Middle frontal gyrus (tissue), 1 donor: ENCODE data around the gene MRPL20.
"Not testable (repeated sequence)": the region's sequence is repeated elsewhere in the genome, so short reads cannot be mapped to it uniquely, and the experiment has no call there.

Experiments
- DNase-seq: peaks from one replicate; pipeline ENCODE4 v3.0.0-alpha.2; 2015; ENCODE audit warnings: low spot score; ENCODE audit errors: extremely low spot score

The MRPL20 gene

DNA sequence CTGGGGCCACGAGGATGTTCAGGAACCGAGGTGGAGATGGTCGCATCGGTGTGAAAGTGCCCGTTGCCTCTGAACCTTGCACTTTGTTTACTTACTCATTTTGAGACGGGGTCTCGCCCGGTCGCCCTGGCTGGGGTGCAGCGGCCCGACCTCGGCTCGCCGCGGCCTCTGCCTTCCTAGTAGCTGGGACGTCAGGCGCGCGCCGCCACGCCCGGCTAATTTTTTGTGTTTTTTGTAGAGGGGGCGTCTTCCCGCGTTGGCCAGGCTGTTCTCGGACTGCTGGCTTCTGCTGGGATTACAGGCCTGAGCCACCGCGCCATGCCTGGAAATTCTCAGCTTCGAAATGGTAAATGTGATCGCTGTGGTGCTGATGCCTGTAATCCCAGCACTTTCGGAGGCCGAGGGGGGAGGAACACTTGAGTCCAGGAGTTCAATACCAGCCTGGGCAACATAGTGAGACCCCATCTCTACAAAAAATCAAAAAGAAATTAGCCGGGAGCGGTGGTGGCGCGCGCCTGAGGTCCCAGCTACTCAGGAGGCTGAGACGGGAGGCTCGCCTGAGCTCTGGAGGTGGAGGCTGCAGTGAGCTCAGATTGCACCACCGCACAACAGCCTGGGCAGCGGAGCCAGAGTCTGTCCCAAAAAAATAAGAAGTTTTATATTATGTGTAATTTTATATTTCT, 684 bp upstream of the MRPL20 start:
- DNase-seq, result no peak

DNA sequence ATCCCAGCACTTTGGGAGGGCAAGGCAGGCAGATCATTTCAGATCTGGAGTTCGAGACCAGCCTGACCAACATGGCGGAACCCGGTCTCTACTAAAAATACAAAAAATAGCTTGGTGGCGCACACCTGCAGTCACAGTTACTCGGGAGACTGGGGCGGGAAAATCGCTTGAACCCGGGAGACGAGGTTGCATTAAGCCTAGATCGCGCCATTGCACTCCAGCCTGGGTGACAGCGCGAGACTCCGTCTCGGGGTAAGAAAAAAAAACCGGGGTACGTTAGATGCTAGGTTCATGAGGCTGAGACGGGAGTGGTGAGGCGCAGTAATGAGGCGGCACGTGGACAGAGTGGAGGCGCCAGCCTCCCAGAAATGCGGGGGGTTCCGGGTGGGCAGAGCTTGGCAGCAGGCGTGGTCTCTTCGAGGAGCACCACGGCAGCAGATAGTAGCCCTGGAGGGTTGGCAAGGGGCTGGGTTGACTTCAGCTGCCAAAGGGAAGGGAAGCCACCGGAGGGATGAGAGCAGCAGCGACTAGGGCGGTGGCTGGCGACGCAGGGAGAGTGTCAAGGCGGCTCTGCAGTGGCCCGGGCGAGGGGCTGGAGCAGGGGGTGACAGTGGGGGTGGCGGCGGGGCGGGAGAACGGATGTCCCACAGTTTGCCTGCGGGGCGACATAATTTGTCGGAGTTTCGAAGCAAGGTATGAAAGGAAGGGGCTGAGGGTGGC, 832 bp downstream of the MRPL20 start:
- no peak for DNase-seq

DNA sequence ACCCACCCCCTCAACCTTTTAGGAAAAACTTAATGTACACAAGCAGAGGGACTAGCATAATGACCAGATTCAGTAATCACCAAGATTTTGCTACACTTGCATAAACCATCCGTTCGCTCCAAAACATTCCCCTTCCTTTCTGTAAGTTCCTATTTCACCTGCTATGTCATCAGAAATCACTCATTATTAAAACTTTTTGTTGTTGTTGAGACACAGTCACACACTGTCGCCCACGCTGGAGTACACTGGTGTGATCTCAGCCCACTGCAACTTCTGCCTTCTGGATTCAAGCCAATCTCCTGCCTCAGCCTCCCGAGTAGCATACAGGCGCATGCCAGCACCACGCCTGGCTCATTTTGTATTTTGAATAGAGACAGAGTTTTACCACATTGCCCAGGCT, 3.4 kb downstream of the MRPL20 start:
- no peak for DNase-seq

DNA sequence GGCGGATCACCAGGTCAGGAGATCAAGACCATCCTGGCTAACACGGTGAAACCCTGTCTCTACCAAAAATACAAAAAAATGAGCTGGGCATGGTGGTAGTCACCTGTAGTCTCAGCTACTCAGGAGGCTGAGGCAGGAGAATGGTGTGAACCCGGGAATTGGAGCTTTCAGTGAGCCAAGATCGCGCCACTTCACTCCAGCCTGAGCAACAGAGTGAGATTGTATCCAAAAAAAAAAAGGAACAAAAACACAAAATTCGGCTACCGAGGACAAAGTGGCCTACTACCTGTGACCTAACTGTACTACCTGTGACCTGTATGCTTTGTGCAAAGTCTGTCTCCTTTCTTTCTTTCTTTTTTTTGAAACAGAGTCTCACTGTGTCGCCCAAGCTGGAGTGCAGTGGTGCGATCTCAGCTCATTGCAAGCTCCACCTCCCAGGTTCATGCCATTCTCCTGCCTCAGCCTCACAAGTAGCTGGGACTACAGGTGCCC, 4.1 kb downstream of the MRPL20 start:
- DNase-seq, result not testable (repeated sequence)

DNA sequence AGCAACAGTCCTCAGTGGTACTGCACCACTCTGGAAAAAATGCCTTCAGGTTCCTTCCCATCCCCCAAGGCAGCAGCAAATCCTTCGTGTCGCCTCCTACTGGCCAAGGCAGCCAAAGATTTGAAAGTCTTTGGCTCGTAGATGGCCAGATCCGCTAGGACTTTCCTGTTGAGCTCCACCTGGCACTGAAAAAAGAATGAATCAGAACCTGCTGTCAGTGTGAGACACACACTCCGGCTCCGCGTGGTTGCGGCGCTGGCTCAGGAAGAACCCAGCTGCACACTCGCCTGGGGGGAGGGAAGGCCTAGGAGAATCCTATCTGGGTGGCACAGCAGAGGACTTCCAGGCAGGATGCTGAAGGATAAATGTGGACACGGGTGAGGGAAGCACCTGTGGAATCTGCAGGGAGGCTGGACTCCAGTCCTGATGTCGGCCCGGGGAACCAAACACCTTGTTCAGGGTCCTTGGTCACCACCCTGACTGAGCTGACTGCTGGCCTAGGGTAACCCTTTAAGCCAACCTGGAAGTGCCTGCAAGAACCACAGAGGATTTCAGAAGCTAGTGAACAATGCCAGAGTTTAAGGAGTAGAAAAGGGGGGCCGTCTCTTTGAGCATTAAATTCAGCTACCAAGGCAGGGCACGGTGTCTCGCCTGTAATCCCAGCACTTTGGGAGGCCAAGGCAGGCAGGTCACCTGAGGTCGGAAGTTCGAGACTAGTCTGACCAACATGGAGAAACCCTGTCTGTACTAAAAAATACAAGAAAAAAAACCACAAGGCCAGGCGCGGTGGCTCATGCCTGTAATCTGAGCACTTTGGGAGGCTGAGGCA, 4.8 kb downstream of the MRPL20 start:
- DNase-seq, result no peak

DNA sequence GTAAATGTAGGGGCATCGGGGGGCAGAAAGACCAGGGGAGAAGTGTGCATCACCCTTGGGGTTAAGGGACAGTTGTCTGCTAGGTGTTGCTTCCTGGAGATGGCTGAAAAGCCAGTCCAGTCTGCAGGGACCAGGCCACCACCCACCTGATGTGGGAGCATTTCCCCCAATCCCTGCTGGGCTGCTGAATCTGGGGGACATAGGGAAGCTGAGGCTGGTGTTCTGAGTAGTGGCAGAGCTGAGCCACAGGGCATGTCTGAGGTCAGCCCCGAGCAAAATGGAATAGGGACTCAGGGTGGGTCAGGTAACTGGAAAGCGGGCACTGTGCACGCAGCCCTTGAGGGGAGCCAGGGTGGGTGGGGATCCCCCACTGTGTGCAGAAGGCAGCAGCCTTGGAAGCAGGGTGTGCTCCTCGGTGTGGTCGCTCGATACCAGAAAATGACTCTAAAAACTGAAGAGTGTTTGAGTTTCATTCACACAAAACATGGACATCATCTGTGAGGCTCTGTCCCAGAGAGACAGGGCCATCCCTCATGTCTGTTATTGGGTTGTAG, 5.6 kb downstream of the MRPL20 start:
- DNase-seq, result no peak

DNA sequence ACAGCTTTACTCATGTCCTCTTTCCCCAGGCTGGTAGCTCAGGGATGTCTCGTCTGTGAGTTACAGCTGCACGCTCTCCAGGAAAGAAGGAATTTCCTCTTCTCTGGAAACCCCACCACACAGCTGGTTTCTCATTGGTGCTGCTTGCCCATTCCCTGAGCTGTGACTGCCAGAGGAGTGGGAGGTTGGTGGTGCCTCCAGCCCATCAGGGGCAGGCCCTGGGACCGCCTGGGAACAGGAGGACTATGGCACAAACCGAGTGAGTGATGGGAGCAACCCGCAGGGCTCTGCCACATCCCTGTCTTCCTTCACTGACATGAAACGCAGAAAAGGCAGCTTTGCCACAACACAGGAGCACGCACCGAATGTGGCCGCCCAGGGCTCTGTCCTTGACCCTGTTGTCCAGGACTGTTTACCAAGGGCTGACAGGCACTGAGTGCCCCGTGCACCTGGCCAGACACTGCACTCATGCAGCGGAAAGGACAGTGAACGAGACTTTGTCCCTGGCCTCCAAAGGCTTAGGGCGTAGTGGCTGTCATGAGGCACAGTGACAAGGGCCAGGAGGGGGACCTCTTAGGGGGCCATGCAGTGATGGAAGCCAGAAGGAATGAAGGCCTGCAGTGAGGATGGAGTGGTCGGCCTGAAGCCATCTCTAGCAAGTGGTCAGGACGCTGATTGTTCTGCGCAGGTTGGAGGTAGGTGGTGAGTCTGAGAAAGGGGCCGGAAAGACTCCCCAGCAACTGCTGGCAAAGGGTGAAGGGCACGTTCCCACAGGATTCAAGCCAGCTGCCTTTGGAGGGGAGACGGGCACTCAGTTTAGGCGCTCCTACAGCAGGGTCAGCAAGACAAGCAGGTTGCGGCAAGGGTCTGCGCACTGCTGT, 6.3 kb downstream of the MRPL20 start:
- no peak for DNase-seq

DNA sequence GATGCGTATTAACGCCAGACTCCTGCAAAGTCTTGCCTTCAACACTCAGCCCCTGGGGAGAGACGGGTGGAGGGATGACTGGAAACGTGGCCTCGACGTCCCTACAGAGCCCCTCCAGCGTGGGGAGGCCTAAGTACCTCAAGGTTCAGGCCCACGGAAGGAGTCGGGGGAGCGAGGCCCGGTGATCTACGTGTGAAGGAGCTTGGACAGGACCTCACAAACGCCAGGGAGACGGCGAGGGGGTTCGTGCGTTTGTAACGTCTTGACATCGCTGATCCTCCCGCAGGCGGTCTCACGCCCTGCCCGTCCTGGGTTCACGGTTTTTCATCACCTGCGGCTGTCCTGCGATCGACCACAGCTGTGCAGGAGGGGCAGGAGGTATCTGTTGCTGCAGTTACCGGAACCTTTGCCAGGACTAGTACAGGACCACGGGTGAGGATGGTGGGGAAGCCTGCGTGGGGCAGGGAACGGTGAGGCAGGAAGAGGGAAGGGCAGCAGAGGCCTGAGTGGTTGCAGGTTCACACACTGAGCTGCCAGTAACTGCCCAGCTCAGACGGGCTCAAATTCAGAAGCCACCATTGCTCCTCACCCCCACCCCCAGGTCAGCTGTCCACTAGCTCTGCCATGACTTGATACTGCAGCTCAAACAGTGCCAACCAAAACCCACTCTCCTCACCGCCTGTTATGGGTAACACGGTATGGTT, 7.1 kb downstream of the MRPL20 start:
- no peak for DNase-seq

DNA sequence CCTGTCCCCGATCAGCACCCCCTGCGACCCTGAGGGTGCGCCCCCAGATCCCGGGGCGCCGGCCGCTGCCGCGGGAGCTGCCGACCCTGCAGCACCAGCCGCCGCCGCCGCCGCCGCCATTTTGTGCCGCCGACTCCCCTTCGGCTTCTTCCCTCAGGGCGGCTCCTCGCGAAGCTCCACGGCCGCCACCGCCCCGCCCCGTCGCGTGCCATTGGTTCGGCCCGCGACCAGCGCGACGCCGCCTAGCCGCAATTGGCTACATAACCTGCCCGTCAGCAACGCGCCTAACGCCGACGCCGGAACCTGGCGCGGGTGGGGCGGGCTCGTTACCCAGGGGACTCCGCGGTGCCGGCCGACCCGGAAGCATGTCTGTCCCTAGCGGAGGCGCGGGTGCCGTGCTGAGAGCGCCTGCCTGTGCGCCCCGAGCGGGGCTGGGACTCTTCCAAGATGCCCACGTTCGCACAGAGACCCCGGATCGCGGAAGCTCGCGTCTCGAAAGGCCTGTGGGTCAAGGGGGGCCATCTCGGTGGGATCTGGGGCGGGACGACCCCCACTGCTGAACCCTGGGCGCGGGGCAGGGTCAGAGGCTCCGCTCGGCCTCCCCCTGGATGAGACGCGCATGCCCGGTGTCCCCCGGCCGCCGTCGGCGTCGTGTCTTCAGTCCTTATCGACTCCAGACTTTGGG, 7.8 kb downstream of the MRPL20 start, which contains the start of gene CCNL2:
TSS of gene CCNL2 (minus strand) at position 149 of the 685 bp plus-strand sequence. CDS start at position 120, 29 bp downstream.
- peak; percentile 95 for DNase-seq

DNA sequence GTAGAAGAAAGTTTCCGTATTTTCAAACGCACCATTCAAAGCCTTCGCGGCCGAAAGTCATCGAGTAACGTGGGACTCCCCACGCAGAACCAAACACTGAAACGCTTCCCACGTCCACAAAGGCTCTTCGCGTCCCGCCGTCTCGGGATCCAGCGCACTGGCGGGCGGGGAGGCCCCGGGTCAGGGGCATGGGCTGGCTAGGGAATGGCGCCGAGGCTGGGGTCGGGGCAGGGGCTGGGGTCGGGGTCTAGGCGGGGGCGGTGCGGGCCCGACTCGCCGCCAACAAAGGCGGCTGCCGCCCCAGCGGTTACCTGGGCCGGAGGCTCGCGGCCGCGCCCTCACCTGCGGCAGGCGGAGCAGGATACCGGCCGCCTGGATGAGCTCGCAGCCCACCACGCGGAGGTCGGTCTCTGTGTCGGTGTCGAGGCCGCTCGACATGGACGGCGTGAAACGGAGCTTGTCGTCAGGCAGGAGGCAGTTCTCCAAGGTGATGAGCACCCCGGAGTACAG, 8.4 kb downstream of the MRPL20 start:
- DNase-seq, result no peak

DNA sequence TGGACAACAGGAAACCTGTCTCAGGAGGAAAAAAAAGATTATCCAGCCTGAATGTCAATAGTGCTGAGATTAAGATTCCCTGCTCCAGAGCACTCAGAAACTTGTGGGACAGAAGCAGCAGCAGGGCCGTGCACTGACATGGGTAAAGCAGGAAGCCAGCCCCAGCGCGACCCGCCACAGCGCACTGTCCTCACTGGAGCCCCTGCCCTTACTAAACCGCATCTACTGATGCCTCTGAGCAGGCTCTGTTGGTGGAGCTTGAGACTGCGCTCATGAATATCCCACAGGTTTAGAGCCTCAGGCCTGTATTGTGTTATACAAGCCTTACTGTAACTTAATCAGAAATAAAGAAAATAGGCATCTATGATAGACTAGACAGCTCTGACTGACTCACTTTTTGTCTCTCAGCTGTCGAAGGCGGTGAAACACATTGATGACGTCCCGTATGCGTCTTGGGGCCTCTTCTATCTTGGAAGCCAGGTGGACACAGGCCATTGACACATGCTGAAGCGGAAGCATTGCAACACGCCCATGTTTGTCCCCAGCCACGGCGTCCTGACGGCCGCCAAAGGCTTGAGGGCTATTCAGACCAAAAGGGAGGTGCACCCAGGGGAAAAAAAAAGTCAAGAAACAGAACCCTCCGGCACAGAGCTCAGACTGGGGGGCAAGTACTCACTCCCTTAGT, 9.1 kb downstream of the MRPL20 start:
- DNase-seq, result no peak

DNA sequence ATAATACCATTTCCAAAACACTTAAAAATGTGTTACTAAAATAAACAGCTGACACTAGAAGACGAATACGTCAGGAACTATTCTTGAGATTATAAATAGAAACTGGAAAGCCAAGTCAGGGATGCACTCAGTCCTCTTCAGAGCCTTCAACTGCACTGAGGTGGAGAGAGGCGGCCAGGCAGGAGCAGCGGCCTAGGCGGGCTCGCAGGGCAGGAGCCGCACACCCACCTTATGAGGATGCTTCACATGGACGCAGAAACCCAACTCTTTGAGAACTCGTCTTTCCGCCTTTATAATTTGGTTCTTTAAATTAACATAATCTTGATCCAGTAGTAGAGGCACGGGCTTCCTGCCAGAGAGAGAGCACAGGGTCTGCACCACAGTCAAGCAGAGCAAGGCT, 11.9 kb downstream of the MRPL20 start:
- DNase-seq, result no peak

DNA sequence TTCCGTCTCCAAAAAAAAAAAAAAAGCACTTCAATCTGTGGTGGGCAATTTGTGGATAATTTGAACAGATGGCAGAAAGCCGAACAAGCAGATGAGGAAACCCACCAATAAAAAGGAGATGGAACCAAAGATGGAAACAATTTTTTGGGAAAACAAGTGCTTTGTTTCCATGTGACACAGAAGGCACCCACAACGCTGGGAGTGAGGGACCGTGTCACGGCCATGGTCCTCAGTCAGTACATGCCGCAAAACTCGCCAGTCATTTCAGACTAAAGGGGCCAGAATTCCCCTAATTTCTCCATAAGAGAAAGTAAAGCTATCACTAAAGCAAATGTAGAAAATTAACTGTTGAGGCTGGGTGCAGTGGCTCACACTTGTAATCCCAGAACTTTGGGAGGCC, 13.0 kb downstream of the MRPL20 start:
- DNase-seq, result no peak

DNA sequence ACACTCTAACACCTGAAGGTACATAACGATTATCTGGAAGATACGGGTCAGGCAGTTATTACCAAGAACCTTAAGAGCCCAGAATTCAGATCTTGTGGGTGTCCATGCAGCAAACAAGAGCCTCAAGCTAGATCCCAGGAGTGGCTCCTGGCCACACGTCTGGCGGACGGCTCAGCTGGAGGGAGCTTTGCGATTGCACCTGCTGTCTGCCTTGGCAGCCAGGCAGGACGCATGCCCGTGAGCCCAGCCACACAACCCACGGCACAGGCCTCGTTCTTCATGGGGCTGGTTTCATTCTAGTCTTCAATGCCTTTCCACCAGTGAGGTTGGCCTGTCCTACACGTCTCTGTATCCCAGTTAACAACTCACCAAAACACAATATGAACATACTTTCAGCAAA, 13.7 kb downstream of the MRPL20 start:
- no peak for DNase-seq

DNA sequence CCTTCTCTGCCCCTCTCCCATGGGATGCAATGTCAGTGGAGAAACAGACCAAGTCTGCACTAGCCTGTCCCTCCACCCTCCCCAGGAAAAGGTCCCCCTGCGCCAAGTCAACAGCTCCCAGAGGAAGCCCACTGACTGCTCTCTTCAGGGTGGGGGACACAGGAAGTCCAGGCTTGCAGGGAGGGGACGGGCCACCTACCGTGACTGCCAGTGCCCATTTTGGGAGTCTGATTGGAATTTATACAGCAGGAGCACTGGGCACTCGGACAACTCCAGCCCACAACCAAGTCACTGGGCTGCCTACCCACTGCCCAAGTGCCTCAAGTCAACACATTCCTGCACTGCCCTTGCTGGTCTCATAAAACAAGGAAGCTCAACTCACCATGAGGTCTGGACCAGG, 14.1 kb downstream of the MRPL20 start:
- DNase-seq, result no peak

DNA sequence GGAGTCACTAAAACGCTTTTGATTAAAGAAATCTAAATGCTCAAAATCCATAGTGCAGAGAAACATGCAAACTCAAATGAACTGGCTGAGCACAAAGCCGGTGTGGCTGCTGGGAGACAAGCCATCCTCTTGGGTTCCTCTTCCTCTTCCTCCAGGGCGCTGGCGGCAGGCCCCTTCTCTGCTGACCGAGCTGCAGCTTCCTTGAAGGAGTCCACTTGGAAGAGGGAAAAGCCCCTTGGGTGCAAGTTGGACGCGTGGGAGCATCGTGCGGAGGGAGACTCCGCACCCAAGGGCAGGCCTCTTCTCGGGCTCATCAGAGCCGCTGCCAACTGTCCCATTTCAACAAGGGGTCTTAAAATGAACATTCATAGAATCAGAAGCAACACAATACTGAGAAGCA, 15.9 kb downstream of the MRPL20 start:
- DNase-seq, result no peak

DNA sequence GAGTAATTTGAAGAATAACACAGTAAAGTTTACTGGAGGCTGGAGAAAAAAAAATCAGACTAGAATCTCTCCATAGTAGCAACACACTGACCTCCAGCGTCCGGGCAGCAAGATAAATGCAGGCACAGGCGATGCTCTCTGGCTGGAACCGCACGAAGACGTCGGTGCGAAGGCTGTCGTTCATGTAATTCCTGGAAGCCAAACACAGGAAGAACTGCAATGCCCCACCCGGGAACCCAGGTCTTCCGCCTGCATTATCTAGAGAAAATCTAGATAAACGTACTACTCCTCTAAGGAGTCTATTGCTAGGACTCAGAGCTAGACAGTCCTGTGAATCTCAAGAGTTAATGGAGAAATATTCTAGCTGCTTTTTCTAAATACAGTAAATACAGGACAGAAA, 16.4 kb downstream of the MRPL20 start:
- DNase-seq, result no peak

DNA sequence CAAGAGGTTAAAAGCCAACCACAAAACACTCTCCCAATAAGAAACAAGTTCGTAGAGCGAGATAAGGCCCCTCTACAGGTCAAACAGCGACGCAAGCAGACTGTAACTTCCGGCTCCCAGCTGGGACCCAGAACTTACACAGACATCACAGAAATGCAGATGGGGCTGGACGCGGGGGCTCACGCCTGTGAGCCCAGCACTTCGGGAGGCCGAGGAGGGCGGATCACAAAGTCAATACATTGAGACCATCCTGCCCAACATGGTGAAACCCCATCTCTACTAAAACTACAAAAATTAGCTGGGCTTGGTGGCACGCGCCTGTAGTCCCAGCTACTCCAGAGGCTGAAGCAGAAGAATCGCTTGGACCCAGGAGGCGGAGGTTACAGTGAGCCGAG, 19.0 kb downstream of the MRPL20 start:
- DNase-seq, result no peak
